Upper lobe of left lung (tissue), 6 donors: ENCODE data around the gene DYNLT2B. TPM values are rescaled to one million over a fixed set of nuclear protein-coding genes. Genes with fewer than 3 reads are reported as not detected.

Experiments used
- ATAC-seq, 2 donors: fragments of 200-7000 bp; cut with Tn5 transposase; one replicate each; pipeline ENCODE4 v1.9.1; 2022; ENCODE audit warnings: mild to moderate bottlenecking in 2 of 2, moderate library complexity in 2 of 2; ENCODE audit not compliant: low FRiP score in 2 of 2
- DNase-seq, 2 donors: peaks; one replicate each; pipeline ENCODE4 v3.0.0-alpha.2; 2019 to 2020
- H3K27ac ChIP-seq, 4 donors: fragments of 200-600 bp; sonication (generic); one replicate each; pipeline ENCODE4 v1.5.1; 2016 to 2019
- H3K27me3 ChIP-seq, 4 donors: fragments of 200-600 bp; sonication (generic); one replicate each; pipeline ENCODE4 v1.5.1; 2017 to 2019
- H3K36me3 ChIP-seq, 4 donors: fragments of 200-600 bp; sonication (generic); one replicate each; pipeline ENCODE4 v1.5.1; 2016 to 2019
- H3K4me1 ChIP-seq, 4 donors: fragments of 200-600 bp; sonication (generic); one replicate each; pipeline ENCODE4 v1.5.1; 2018 to 2019
- H3K4me3 ChIP-seq, 4 donors: fragments of 200-600 bp; sonication (generic); one replicate each; pipeline ENCODE4 v1.5.1; 2017 to 2019; ENCODE audit warnings: mild to moderate bottlenecking in 2 of 4, moderate library complexity in 1 of 4
- H3K9me3 ChIP-seq, 4 donors: fragments of 200-600 bp; sonication (generic); one replicate each; pipeline ENCODE4 v1.5.1; 2018 to 2019
- EP300 ChIP-seq, 4 donors: sonication (generic); formaldehyde crosslinking; IDR thresholded peaks; one replicate each; pipeline ENCODE4 v1.5.1; 2017; ENCODE audit warnings: antibody characterized with exemption in 4 of 4, control low read depth in 2 of 4
- POLR2A ChIP-seq, 4 donors: fragments of 450-650 bp; IDR thresholded peaks; one replicate each; pipeline ENCODE4 v1.5.1; 2016 to 2017; ENCODE audit warnings: antibody characterized with exemption in 4 of 4, mild to moderate bottlenecking in 2 of 4
- POLR2AphosphoS5 ChIP-seq, 2 donors: sonication (generic); formaldehyde crosslinking; IDR thresholded peaks; one replicate each; pipeline ENCODE4 v1.5.1; 2017; ENCODE audit warnings: antibody characterized with exemption in 2 of 2
- whole genome bisulfite sequencing, 2 donors: methylation state at CpG; one replicate each; pipeline ENCODE4 v1.1.5; 2017 to 2018; 5-methylcytosine and 5-hydroxymethylcytosine counted together
- total RNA-seq, 6 donors: library from RNA; depleted of rRNA in 4 of 6; stranded (reverse); fragments of >200 nt in 4 of 6; gene quantifications; one replicate each; pipeline versions ENCODE4 v1.1.0 to v1.2.1, GENCODE V29; 2016 to 2021
- TF ChIP-seq, protein P1 (sequence below), 6 experiments: fragments of 450-650 bp in 4 of 6; fragments of 200-600 bp in 2 of 6; sonication (generic) in 2 of 6; IDR thresholded peaks; one replicate each; pipeline ENCODE4 v1.5.1; 2016 to 2019; ENCODE audit warnings: antibody characterized with exemption in 6 of 6
- donor health status: DM: no; HTN: no; CAD: no; lungs with moderate emphysema.
- donor health status: DM: no; HTN: yes; CAD: no; lungs with severe emphysema.

Gene DYNLT2B
- total RNA-seq, 6 donors from 2014 or later: 2.3 to 10.4 (median 4.4) TPM

DNA sequence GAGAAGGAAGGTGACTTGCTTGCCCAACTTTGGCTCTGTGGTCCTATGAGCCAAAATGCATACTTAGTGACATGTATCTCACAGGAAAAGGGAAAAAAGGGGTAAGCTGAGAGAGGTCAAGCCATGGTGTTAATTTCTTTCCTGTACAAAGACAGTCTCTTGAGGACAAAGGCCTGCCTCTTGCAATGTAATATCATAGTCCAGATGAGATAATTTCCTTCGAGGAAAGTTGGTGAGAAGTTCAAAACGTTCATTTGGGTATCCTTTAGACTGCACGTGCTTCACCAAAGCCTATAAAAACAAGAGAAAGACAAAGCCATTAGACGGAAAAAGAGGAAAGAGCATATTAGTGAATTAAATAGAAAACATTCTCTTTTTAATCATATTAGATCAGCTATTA, 38.5 kb upstream of the DYNLT2B start:
- Histone ChIP-seq H3K27me3 (no peaks in the 10 kb centered on the region), H3K4me1 (no peaks in the 10 kb centered on the region), H3K9me3 (no peaks in the 10 kb centered on the region), H3K27ac (no peak overlapping the region), H3K4me3 (no peak overlapping the region), H3K36me3 (peaks cover 7 to 78% (median 37%) of the 10 kb centered on the region in 4 donors)
- ATAC-seq: no peak
- WGBS, 2 donors: 88 to 89% methylated on average over 4 of the region's 4 CpGs
- DNase-seq: no peak
- no peak for TF ChIP-seq POLR2AphosphoS5 (IDR thresholded peaks at IDR 0.05)
- no peak for TF ChIP-seq EP300 (IDR thresholded peaks at IDR 0.05)
- TF ChIP-seq, protein P1, sequence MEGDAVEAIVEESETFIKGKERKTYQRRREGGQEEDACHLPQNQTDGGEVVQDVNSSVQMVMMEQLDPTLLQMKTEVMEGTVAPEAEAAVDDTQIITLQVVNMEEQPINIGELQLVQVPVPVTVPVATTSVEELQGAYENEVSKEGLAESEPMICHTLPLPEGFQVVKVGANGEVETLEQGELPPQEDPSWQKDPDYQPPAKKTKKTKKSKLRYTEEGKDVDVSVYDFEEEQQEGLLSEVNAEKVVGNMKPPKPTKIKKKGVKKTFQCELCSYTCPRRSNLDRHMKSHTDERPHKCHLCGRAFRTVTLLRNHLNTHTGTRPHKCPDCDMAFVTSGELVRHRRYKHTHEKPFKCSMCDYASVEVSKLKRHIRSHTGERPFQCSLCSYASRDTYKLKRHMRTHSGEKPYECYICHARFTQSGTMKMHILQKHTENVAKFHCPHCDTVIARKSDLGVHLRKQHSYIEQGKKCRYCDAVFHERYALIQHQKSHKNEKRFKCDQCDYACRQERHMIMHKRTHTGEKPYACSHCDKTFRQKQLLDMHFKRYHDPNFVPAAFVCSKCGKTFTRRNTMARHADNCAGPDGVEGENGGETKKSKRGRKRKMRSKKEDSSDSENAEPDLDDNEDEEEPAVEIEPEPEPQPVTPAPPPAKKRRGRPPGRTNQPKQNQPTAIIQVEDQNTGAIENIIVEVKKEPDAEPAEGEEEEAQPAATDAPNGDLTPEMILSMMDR (IDR thresholded peaks at IDR 0.05): no peak
- TF ChIP-seq POLR2A (IDR thresholded peaks at IDR 0.05): no peak

DNA sequence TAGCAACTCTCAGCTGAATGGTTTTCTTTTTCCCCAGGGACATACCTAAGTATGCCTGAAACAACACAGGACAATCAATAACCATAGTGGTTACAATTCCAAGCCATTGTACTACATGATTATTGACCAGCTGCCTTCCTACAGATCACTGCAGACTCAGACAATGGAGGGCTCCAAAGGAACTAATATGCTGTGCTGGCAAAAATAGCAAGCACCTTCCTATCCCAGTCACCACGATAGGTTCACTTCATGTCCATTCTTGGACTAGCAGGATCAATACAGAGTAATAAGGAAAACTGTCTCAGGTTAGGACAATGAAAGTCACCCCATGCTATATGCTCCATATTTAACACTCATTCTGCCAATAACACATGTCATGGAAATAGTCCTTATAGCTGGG, 37.6 kb upstream of the DYNLT2B start:
- no peak for DNase-seq
- Histone ChIP-seq H3K36me3 (peaks cover 7 to 69% (median 32%) of the 10 kb centered on the region in 4 donors), H3K4me1 (no peaks in the 10 kb centered on the region), H3K9me3 (no peaks in the 10 kb centered on the region), H3K27ac (no peak overlapping the region), H3K27me3 (no peaks in the 10 kb centered on the region), H3K4me3 (no peak overlapping the region)
- 93 to 100% methylated on average over 1 of the region's 1 CpG for WGBS, 2 donors
- no peak for ATAC-seq
- TF ChIP-seq EP300 (IDR thresholded peaks at IDR 0.05) (no peak), POLR2A (IDR thresholded peaks at IDR 0.05) (no peak), POLR2AphosphoS5 (IDR thresholded peaks at IDR 0.05) (no peak)
- TF ChIP-seq, protein P1 (IDR thresholded peaks at IDR 0.05): no peak

DNA sequence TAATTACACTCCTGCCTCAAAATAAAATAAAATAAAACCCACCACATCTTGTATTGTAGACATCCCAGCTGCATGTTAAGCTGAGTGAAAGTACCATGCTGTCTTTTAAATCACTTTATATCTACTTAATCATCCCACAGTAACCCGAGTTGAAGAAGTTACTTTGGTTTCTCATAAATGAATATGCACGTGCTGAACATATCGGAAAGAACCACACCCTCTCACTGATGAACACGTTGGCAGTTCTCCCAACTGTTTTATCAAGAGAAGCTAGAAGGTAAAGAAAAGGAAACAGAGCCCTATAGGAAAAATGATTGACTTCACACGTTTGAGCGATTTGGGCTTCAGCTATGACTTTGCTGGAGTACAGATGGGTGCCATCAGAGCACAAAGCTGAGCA, 36.1 kb upstream of the DYNLT2B start:
- ATAC-seq (no peak), DNase-seq (no peak)
- no peak overlapping the region for H3K27ac ChIP-seq
- H3K4me1 ChIP-seq: no peaks in the 10 kb centered on the region
- no peaks in the 10 kb centered on the region for H3K27me3 ChIP-seq
- WGBS, 2 donors: 85 to 87% methylated on average over 6 of the region's 6 CpGs
- H3K4me3 ChIP-seq: no peak overlapping the region
- TF ChIP-seq, protein P1 (IDR thresholded peaks at IDR 0.05): no peak
- no peak for TF ChIP-seq POLR2AphosphoS5 (IDR thresholded peaks at IDR 0.05)
- TF ChIP-seq EP300 (IDR thresholded peaks at IDR 0.05): no peak
- no peak for TF ChIP-seq POLR2A (IDR thresholded peaks at IDR 0.05)
- H3K36me3 ChIP-seq: peaks cover 7 to 55% (median 26%) of the 10 kb centered on the region in 4 donors
- no peaks in the 10 kb centered on the region for H3K9me3 ChIP-seq

DNA sequence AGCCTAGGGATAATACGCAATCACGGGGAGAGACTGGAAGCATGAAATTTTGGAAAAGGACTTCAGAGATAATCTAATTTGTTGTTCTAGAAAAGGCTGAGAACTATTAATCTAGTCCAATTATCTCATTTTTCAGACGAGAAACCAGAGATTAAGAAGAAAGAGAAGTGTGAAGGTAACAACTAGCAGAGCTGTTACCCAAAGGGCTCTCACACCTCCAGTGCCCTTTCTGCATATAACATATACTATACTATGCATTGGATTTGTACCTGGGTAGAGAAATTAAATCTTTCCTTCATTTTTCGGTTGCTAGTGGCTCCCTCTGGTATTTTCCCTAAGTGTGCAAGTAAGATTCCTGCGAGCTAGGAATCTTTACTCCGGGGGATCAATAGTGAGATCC, 33.5 kb upstream of the DYNLT2B start:
- peaks cover 7 to 36% (median 11%) of the 10 kb centered on the region in 4 donors for H3K36me3 ChIP-seq
- DNase-seq (no peak), ATAC-seq (no peak)
- H3K4me3 ChIP-seq: no peak overlapping the region
- H3K27me3 ChIP-seq: no peaks in the 10 kb centered on the region
- WGBS, 2 donors: 77 to 79% methylated on average over 6 of the region's 6 CpGs
- no peak overlapping the region for H3K27ac ChIP-seq
- no peaks in the 10 kb centered on the region for H3K9me3 ChIP-seq
- H3K4me1 ChIP-seq: no peaks in the 10 kb centered on the region
- no peak for TF ChIP-seq EP300 (IDR thresholded peaks at IDR 0.05)
- TF ChIP-seq POLR2AphosphoS5 (IDR thresholded peaks at IDR 0.05): no peak
- TF ChIP-seq, protein P1 (IDR thresholded peaks at IDR 0.05): no peak

DNA sequence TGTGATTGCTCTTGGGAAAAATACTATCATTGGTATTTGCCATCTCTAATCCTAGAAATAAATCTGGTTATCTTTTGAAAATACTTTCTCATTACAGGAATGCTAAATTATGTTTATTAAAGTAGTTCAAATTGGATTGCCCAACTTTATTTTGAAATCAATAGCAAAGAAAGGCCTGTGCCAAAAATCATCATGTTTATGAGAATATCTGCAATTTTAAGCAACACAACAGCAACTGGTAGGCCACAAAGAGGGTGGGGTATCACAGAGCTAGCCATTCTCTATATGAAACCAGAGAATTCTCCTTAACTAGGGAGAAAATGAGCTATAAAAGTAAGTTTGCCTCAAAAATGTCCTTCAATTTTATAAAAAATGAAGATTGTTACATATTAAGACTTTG, 32.0 kb upstream of the DYNLT2B start:
- Histone ChIP-seq H3K36me3 (peaks cover 0 to 21% (median 1%) of the 10 kb centered on the region in 4 donors), H3K4me1 (no peaks in the 10 kb centered on the region), H3K9me3 (no peaks in the 10 kb centered on the region), H3K27ac (no peak overlapping the region), H3K27me3 (no peaks in the 10 kb centered on the region), H3K4me3 (no peak overlapping the region)
- ATAC-seq (no peak), DNase-seq (no peak)
- TF ChIP-seq, protein P1 (IDR thresholded peaks at IDR 0.05): no peak
- no peak for TF ChIP-seq POLR2A (IDR thresholded peaks at IDR 0.05)
- no peak for TF ChIP-seq EP300 (IDR thresholded peaks at IDR 0.05)
- TF ChIP-seq POLR2AphosphoS5 (IDR thresholded peaks at IDR 0.05): no peak
